GM21515 (cell line): ENCODE data around the gene GAR1.
"Not testable (repeated sequence)": the region's sequence is repeated elsewhere in the genome, so short reads cannot be mapped to it uniquely, and the experiment has no call there.

Source experiments
- ATAC-seq: cut with Tn5 transposase; IDR thresholded peaks from one replicate; pipeline ENCODE4 v1.9.1; 2021; ENCODE audit not compliant: unreplicated experiment

GAR1 gene

GRCh38 chr4:109815151-109816081 is at the start of gene GAR1:
Gene GAR1, plus strand, starts transcription at chr4:109815762. Its CDS starts 403 bp downstream, at chr4:109816165.
- peak; percentile 99 for ATAC-seq

- not testable (repeated sequence) for ATAC-seq
Observed at GRCh38 chr4:109782092-109782491, 33.5 kb upstream of the GAR1 start.

- ATAC-seq, result no peak
Observed at GRCh38 chr4:109786846-109787245, 28.7 kb upstream of the GAR1 start.

- ATAC-seq, result no peak
Observed at GRCh38 chr4:109787807-109788206, 27.8 kb upstream of the GAR1 start.

- no peak for ATAC-seq
Observed at GRCh38 chr4:109795059-109795458, 20.5 kb upstream of the GAR1 start.

GRCh38 chr4:109798866-109799265 is 16.7 kb upstream of the GAR1 start:
- ATAC-seq, result no peak

GRCh38 chr4:109801099-109801789 is 14.3 kb upstream of the GAR1 start:
- no peak for ATAC-seq

- ATAC-seq, result no peak
Observed at GRCh38 chr4:109801895-109802319, 13.7 kb upstream of the GAR1 start, which contains the start of gene CFI. Gene CFI, minus strand, starts transcription at chr4:109801999. Its CDS starts 28 bp downstream, at chr4:109801971.

- ATAC-seq, result no peak
Observed at GRCh38 chr4:109803924-109804571, 11.5 kb upstream of the GAR1 start.

GRCh38 chr4:109809655-109810054 is 5.9 kb upstream of the GAR1 start:
- no peak for ATAC-seq

GRCh38 chr4:109810552-109811387 is 4.8 kb upstream of the GAR1 start:
- no peak for ATAC-seq

- no peak for ATAC-seq
Observed at GRCh38 chr4:109811707-109812106, 3.9 kb upstream of the GAR1 start.

GRCh38 chr4:109816082-109816442 is 500 bp downstream of the GAR1 start:
- no peak for ATAC-seq

- ATAC-seq, result no peak
Observed at GRCh38 chr4:109816894-109817293, 1.3 kb downstream of the GAR1 start.

- ATAC-seq, result no peak
Observed at GRCh38 chr4:109818268-109818667, 2.7 kb downstream of the GAR1 start.

- no peak for ATAC-seq
Observed at GRCh38 chr4:109820563-109820962, 5.0 kb downstream of the GAR1 start.

- ATAC-seq, result no peak
Observed at GRCh38 chr4:109821185-109821584, 5.6 kb downstream of the GAR1 start.

GRCh38 chr4:109826719-109827118 is 11.2 kb downstream of the GAR1 start:
- ATAC-seq, result peak; percentile 63

GRCh38 chr4:109827672-109828071 is 12.1 kb downstream of the GAR1 start, which contains the start of gene RRH:
Gene RRH, plus strand, starts transcription at chr4:109827972. Its CDS starts 56 bp downstream, at chr4:109828028.
- no peak for ATAC-seq

- ATAC-seq, result no peak
Observed at GRCh38 chr4:109833756-109834155, 18.2 kb downstream of the GAR1 start.
